ENCODE results near the gene PTPRF. TPM values are rescaled to one million over a fixed set of nuclear protein-coding genes. Genes with fewer than 3 reads are reported as not detected.

The PTPRF gene
- total RNA-seq, 1 donor from 2014 or later, result 2.9 TPM

DNA sequence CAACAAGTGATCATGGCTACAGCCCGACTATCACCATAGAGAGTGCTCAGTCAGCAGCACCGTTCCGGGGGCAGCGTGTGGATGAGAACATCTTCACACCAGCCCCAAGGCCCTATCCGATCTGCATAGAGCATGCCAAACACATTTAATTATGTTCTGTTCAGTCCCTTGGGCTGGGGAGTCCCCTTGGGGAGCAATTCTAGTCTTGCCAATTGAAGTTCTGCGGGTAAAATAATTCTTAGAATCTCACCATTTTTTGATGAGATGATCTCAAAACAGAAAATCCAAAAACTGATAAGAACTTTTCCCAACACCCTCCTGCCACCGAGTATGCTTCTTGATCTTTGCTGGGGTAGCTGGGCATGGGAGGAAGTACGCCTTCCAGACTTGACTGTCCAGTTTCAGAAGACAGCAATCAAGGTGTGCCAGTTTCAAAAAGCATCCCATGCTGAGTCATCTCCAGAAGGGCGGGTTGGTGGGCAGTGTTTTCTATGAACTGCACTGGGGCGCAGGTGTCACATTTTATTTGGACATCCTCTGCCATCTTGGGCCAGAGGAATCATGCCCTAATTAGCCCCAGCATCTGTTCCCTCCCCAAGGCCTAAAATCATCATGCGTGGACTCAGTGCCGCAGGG is 20.8 kb upstream of the PTPRF start:
- Histone ChIP-seq H3K27ac (replicated peaks) (no peak overlapping the region), H3K4me1 (no peaks in the 10 kb centered on the region), H3K36me3 (no peaks in the 10 kb centered on the region), H3K9me3 (replicated peaks) (peaks cover 6% of the 10 kb centered on the region), H3K27me3 (ENCODE audit: low read depth) (peaks cover 22% of the 10 kb centered on the region), H3K4me3 (no peak overlapping the region)
- TF ChIP-seq, protein P1, sequence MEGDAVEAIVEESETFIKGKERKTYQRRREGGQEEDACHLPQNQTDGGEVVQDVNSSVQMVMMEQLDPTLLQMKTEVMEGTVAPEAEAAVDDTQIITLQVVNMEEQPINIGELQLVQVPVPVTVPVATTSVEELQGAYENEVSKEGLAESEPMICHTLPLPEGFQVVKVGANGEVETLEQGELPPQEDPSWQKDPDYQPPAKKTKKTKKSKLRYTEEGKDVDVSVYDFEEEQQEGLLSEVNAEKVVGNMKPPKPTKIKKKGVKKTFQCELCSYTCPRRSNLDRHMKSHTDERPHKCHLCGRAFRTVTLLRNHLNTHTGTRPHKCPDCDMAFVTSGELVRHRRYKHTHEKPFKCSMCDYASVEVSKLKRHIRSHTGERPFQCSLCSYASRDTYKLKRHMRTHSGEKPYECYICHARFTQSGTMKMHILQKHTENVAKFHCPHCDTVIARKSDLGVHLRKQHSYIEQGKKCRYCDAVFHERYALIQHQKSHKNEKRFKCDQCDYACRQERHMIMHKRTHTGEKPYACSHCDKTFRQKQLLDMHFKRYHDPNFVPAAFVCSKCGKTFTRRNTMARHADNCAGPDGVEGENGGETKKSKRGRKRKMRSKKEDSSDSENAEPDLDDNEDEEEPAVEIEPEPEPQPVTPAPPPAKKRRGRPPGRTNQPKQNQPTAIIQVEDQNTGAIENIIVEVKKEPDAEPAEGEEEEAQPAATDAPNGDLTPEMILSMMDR (IDR thresholded peaks at IDR 0.05; ENCODE audit: borderline replicate concordance), result no peak
- no peak for DNase-seq
- intact Hi-C loops (cut with micrococcal nuclease), result no loop called here

DNA sequence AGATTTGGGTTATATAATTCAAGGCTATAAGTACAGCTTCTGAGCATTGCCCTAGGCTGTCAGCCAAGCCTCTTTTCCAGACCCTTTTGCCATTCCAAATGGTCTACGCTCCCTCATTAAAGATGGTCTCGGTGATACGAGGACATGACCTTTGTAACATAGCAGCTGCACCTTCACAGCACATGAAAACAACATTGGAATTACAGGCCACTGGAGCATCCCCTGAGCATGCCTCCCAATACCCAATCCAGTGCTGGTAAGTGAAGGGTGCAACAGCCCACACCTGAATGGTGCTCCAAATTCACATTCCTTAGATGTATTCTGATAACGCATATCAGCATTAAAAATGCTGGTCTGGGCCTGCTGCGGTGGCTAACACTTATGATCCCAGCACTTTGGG is 20.1 kb upstream of the PTPRF start:
- Histone ChIP-seq H3K36me3 (no peaks in the 10 kb centered on the region), H3K4me1 (no peaks in the 10 kb centered on the region), H3K9me3 (replicated peaks) (peaks cover 6% of the 10 kb centered on the region), H3K4me3 (no peak overlapping the region), H3K27me3 (ENCODE audit: low read depth) (peaks cover 22% of the 10 kb centered on the region), H3K27ac (replicated peaks) (no peak overlapping the region)
- DNase-seq, result no peak
- intact Hi-C loops (cut with micrococcal nuclease), result no loop called here
- TF ChIP-seq, protein P1 (IDR thresholded peaks at IDR 0.05; ENCODE audit: borderline replicate concordance), result no peak

DNA sequence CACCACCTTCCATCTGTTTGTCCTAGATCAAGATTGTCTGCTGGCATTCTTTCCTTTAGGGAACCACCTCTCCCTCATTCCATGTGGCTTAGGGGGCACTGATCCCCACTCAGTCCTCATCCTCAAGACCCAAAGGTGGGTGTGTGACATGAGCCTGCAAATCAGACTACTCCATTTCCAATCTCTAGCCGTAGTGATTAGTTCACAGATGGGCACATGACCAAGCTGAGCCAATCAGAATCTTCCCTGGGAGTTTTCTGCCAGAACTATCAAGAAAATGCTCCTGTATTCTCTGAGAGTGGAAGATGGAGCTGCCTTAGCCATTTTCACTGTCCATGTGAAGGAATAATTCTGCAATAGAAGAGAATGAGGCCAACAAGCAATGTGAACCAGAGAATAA is 19.3 kb upstream of the PTPRF start:
- TF ChIP-seq, protein P1 (IDR thresholded peaks at IDR 0.05; ENCODE audit: borderline replicate concordance), result no peak
- DNase-seq, result no peak
- Histone ChIP-seq H3K4me1 (no peaks in the 10 kb centered on the region), H3K27ac (replicated peaks) (no peak overlapping the region), H3K36me3 (no peaks in the 10 kb centered on the region), H3K4me3 (no peak overlapping the region), H3K9me3 (replicated peaks) (peaks cover 6% of the 10 kb centered on the region), H3K27me3 (ENCODE audit: low read depth) (peaks cover 22% of the 10 kb centered on the region)
- intact Hi-C loops (cut with micrococcal nuclease), result no loop called here

DNA sequence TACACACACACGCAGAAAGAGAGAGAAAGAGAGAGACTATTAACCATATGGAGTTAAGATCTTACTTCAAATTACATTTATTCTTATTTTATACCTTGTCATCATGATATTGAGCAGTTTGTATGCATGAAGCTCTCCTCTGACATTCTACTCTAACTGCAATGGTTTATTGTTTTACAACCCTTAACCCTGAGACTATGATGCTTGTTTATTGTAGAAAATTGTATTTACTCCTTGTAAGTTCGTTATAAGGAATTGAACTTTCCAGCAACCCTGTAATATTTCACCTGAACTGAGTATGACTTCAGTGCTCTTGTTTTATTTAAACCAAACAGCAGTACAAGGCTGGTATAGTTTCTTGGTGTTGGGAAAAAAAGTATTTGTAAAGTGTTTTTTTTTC is 18.6 kb upstream of the PTPRF start:
- peaks cover 6% of the 10 kb centered on the region for H3K9me3 ChIP-seq (replicated peaks)
- peaks cover 22% of the 10 kb centered on the region for H3K27me3 ChIP-seq (ENCODE audit: low read depth)
- intact Hi-C loops (cut with micrococcal nuclease), result no loop called here
- TF ChIP-seq, protein P1 (IDR thresholded peaks at IDR 0.05; ENCODE audit: borderline replicate concordance), result no peak
- no peak for DNase-seq
- no peak overlapping the region for H3K27ac ChIP-seq (replicated peaks)
- no peaks in the 10 kb centered on the region for H3K4me1 ChIP-seq
- no peaks in the 10 kb centered on the region for H3K36me3 ChIP-seq
- H3K4me3 ChIP-seq, result no peak overlapping the region

DNA sequence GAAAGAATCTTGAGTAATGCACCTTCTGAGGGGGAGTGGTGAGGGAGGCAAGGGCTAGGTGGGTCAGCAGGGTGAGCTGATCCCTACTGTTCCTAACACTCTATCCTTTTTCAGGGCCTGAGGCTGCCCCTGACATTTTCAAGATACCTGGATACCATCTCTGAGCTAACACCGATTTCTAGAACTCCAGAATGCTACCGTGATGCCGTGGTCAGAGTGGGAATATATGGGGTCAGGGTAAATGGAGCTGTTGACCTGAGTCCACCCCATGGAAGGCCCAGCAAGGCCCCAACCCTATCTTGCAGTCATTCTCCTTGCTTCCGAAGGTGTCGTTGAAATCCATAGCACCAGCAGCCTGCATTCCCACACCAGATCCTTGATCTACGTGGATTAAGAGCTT is 18.0 kb upstream of the PTPRF start:
- DNase-seq, result no peak
- H3K27me3 ChIP-seq (ENCODE audit: low read depth), result peaks cover 18% of the 10 kb centered on the region
- no peaks in the 10 kb centered on the region for H3K4me1 ChIP-seq
- peaks cover 6% of the 10 kb centered on the region for H3K9me3 ChIP-seq (replicated peaks)
- intact Hi-C loops (cut with micrococcal nuclease), result no loop called here
- no peak overlapping the region for H3K4me3 ChIP-seq
- no peaks in the 10 kb centered on the region for H3K36me3 ChIP-seq
- TF ChIP-seq, protein P1 (IDR thresholded peaks at IDR 0.05; ENCODE audit: borderline replicate concordance), result no peak
- no peak overlapping the region for H3K27ac ChIP-seq (replicated peaks)
